ENCODE measurements around the gene KCNH4. TPM values are rescaled to one million over a fixed set of nuclear protein-coding genes. Genes with fewer than 3 reads are reported as not detected.

The KCNH4 gene
- total RNA-seq, 1 experiment from 2014 or later = 0.24 TPM

DNA sequence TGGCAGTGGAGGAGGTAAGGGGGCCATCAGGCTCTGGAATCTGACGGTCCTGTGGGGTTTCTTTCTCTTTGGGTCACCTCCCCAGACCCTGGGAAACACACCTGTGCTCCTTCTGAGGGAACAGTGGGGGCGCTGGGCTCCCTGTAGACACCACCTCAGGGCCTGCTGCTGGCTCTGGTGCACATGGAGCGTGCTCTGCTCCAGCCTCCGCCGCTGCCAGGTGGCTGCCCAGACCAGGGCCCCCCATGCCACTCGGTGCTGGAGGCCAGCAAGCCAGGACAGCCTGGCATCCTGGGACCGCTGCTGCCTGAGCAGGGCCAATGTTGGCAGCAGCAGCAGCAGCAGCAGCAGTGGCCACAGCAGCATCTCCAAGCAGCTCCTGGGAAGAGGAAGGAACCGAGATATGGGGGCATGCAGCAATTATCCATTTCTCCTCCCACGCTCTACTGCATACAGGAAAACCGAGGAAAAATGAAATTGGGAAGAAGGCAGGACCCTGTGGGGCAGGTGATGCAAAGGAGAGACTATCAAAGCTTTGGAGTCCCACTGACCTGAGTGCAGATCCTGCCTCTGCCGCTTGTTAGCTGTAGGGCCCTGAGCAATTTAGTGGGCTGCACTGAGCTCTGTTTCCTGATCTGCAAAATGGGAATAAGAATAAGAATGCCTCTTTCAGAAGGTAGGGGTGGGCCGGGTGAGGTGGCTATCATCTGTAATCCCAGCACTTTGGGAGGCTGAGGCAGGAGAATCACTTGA, 12.4 kb upstream of the KCNH4 start:
- TF ChIP-seq, protein P1, sequence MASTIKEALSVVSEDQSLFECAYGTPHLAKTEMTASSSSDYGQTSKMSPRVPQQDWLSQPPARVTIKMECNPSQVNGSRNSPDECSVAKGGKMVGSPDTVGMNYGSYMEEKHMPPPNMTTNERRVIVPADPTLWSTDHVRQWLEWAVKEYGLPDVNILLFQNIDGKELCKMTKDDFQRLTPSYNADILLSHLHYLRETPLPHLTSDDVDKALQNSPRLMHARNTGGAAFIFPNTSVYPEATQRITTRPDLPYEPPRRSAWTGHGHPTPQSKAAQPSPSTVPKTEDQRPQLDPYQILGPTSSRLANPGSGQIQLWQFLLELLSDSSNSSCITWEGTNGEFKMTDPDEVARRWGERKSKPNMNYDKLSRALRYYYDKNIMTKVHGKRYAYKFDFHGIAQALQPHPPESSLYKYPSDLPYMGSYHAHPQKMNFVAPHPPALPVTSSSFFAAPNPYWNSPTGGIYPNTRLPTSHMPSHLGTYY (CRISPR knock-in tag; IDR thresholded peaks at IDR 0.05) = no peak
- TF ChIP-seq CBFB (CRISPR knock-in tag; IDR thresholded peaks at IDR 0.05; ENCODE audit: low read depth) (no peak), RORB (CRISPR knock-in tag; IDR thresholded peaks at IDR 0.05) (no peak)
- DNase-seq (ENCODE audit: low spot score) (no peak), ATAC-seq (no peak)
- ChIA-PET POLR2A (no interaction called here), CTCF (interaction anchor here (0.9 to 3.3 kb wide), 10 partner anchors 9 to 213 kb away, joined by 3 to 29 read pairs (median 5); partner anchors contain the start of genes HCRT and HSPB9)
- Mint-ChIP-seq H3K9me3 (no peaks in the 10 kb centered on the region), H3K27me3 (ENCODE audit: low read depth) (no peaks in the 10 kb centered on the region), H3K27ac (no peak overlapping the region), H3K36me3 (no peaks in the 10 kb centered on the region), H3K4me1 (peaks cover 18% of the 10 kb centered on the region), H3K4me3 (peak overlapping the region; percentile 63)

DNA sequence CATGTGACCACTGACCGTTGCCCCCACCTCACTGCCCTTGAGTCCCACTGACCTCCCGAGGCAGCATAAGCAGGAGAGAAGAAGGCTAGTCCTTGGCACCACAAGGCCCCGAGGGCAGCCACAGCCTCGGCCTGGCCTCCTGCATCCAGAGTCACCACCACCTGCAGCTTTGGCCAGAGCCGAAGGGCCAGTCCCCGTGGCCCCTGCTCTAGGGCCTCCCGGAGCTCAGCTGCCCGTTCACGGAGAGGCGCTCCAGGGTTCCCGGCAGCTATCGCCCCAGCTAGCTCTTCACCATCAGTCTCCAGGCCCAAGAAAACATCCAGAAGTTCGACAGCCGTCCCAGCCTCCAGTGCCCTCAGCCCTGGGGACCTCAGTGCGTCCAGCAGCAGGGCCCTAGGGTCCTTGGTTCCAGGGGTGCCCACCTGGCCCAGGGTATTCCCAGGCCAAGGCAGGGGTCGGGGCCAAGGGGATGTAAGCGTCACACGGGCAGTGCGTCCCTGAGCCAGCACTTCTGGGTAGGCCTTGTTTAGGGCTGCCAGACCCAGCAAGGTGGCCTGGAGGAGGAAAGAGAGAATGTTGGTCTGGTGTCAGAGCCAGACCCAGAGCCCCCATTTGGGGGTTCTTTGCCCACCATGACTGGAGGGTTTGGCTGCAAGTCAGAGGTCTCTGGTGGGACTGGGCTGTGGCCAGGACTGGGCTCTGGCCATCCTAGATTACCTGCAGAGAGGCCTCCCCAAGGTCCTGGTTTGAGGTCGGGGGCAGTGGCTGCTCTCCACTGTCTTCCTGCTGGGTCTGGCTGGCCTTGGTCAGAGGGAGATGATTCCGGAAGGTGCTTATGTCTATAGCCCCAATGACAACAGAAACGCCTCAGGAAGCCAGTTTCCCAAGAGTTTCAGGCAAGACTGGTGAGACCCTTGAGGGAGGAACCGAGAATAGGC, 11.5 kb upstream of the KCNH4 start:
- CTCF ChIA-PET = interaction anchor here (0.7 to 2.9 kb wide), 6 partner anchors 8 to 325 kb away, joined by 3 to 29 read pairs (median 4); partner anchors contain the start of genes HCRT and HSPB9

DNA sequence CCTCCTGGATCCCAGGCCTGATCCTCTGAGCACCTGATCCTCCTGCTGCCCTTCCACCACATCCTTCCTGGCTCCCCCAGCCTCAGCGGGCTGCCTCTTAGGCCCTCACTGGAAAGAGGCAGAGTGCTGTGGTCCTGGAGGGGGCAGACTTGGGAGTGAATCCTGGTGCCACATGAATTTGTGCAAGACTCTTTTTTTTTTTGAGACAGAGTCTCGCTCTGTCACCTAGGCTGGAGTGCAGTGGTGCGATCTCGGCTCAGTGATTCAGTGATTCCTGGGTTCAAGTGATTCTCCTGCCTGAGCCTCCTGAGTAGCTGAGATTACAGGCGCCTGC, 10.3 kb upstream of the KCNH4 start:
- CTCF ChIA-PET = interaction anchor here (1.4 to 2.0 kb wide), 2 partner anchors 11 to 31 kb away, joined by 5 to 8 read pairs; no protein-coding TSS in a partner anchor
- POLR2A ChIA-PET = no interaction called here
- no peaks in the 10 kb centered on the region for H3K36me3 Mint-ChIP-seq
- DNase-seq (ENCODE audit: low spot score) = no peak
- H3K4me1 Mint-ChIP-seq = peaks cover 18% of the 10 kb centered on the region
- no peak overlapping the region for H3K27ac Mint-ChIP-seq
- ATAC-seq = no peak
- no peaks in the 10 kb centered on the region for H3K9me3 Mint-ChIP-seq
- H3K4me3 Mint-ChIP-seq = no peak overlapping the region
- TF ChIP-seq ZNF317 (CRISPR knock-in tag; IDR thresholded peaks at IDR 0.05; ENCODE audit: borderline replicate concordance, low read depth) (no peak), CREM (CRISPR knock-in tag; IDR thresholded peaks at IDR 0.05) (no peak), FOXP1 (CRISPR knock-in tag; IDR thresholded peaks at IDR 0.05; ENCODE audit: borderline replicate concordance) (no peak), NR2C2 (CRISPR knock-in tag; IDR thresholded peaks at IDR 0.05) (no peak), NR1H2 (CRISPR knock-in tag; IDR thresholded peaks at IDR 0.05) (no peak), GRHL2 (CRISPR knock-in tag; IDR thresholded peaks at IDR 0.05; ENCODE audit: insufficient replicate concordance, severe bottlenecking) (no peak), SOX15 (CRISPR knock-in tag; IDR thresholded peaks at IDR 0.05) (no peak), ZNF671 (CRISPR knock-in tag; IDR thresholded peaks at IDR 0.05) (no peak), JUN (CRISPR knock-in tag; IDR thresholded peaks at IDR 0.05) (no peak), ZNF121 (CRISPR knock-in tag; IDR thresholded peaks at IDR 0.05) (no peak)
- TF ChIP-seq, protein P2, sequence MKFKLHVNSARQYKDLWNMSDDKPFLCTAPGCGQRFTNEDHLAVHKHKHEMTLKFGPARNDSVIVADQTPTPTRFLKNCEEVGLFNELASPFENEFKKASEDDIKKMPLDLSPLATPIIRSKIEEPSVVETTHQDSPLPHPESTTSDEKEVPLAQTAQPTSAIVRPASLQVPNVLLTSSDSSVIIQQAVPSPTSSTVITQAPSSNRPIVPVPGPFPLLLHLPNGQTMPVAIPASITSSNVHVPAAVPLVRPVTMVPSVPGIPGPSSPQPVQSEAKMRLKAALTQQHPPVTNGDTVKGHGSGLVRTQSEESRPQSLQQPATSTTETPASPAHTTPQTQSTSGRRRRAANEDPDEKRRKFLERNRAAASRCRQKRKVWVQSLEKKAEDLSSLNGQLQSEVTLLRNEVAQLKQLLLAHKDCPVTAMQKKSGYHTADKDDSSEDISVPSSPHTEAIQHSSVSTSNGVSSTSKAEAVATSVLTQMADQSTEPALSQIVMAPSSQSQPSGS (CRISPR knock-in tag; IDR thresholded peaks at IDR 0.05; ENCODE audit: borderline replicate concordance, low read depth) = no peak
- peaks cover 8% of the 10 kb centered on the region for H3K27me3 Mint-ChIP-seq (ENCODE audit: low read depth)

More for the DNA sequence above, 11.5 kb upstream of the KCNH4 start:
- H3K27ac Mint-ChIP-seq = no peak overlapping the region; the same call in 1 of the 2 replicates
- no peaks in the 10 kb centered on the region for H3K9me3 Mint-ChIP-seq
- no peaks in the 10 kb centered on the region for H3K36me3 Mint-ChIP-seq
- no peaks in the 10 kb centered on the region for H3K27me3 Mint-ChIP-seq (ENCODE audit: low read depth)
- no peak overlapping the region for H3K4me3 Mint-ChIP-seq
- POLR2A ChIA-PET = interaction anchor here (0.6 to 0.7 kb wide), 2 partner anchors 215 to 1654 kb away, joined by 3 to 6 read pairs; no protein-coding TSS in a partner anchor
- H3K4me1 Mint-ChIP-seq = peaks cover 18% of the 10 kb centered on the region
- TF ChIP-seq ZNF416 (CRISPR knock-in tag; IDR thresholded peaks at IDR 0.05) = no peak
- TF ChIP-seq, protein P3, sequence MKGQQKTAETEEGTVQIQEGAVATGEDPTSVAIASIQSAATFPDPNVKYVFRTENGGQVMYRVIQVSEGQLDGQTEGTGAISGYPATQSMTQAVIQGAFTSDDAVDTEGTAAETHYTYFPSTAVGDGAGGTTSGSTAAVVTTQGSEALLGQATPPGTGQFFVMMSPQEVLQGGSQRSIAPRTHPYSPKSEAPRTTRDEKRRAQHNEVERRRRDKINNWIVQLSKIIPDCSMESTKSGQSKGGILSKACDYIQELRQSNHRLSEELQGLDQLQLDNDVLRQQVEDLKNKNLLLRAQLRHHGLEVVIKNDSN (CRISPR knock-in tag; IDR thresholded peaks at IDR 0.05) = peak; percentile 13; the same call in 1 of the 2 replicates
- ATAC-seq (no peak), DNase-seq (ENCODE audit: low spot score) (no peak)

Measured in WTC11 (cell line).